Peyer's patch (tissue), 4 donors: ENCODE data around the gene SPECC1L. TPM values are rescaled to one million over a fixed set of nuclear protein-coding genes. Genes with fewer than 3 reads are reported as not detected.
"Not testable (repeated sequence)": the region's sequence is repeated elsewhere in the genome, so short reads cannot be mapped to it uniquely, and the experiment has no call there.

Source experiments
- DNase-seq, 3 donors: peaks; one replicate each; pipeline ENCODE4 v3.0.0-alpha.2; 2017 to 2019
- H3K27ac ChIP-seq, 4 donors: fragments of 200-600 bp; sonication (generic); one replicate each; pipeline ENCODE4 v1.5.1; 2016 to 2019
- H3K27me3 ChIP-seq, 2 donors: fragments of 200-600 bp; sonication (generic); one replicate each; pipeline ENCODE4 v1.5.1; 2019
- H3K36me3 ChIP-seq, 3 donors: fragments of 200-600 bp; sonication (generic); one replicate each; pipeline ENCODE4 v1.5.1; 2016 to 2019
- H3K4me1 ChIP-seq, 4 donors: fragments of 200-600 bp; sonication (generic); one replicate each; pipeline ENCODE4 v1.5.1; 2016 to 2019
- H3K4me3 ChIP-seq, 4 donors: fragments of 200-600 bp; sonication (generic); 1 replicate in 3 of 4; 2 replicates in 1 of 4; pipeline ENCODE4 v1.5.1; 2016 to 2019; ENCODE audit warnings: mild to moderate bottlenecking in 1 of 4
- H3K9me3 ChIP-seq, 4 donors: fragments of 200-600 bp; sonication (generic); one replicate each; pipeline ENCODE4 v1.5.1; 2016 to 2019; ENCODE audit warnings: mild to moderate bottlenecking in 1 of 4
- CTCF ChIP-seq, 6 experiments: fragments of 450-650 bp in 4 of 6; fragments of 200-600 bp in 2 of 6; sonication (generic) in 1 of 6; IDR thresholded peaks; one replicate each; pipeline ENCODE4 v1.5.1; 2017 to 2019; ENCODE audit warnings: antibody characterized with exemption in 6 of 6, mild to moderate bottlenecking in 3 of 6, moderate library complexity in 1 of 6
- POLR2A ChIP-seq, 2 donors: fragments of 450-650 bp; IDR thresholded peaks; one replicate each; pipeline ENCODE4 v1.5.1; 2017; ENCODE audit warnings: antibody characterized with exemption in 2 of 2, mild to moderate bottlenecking in 2 of 2, moderate library complexity in 2 of 2
- total RNA-seq, 4 donors: library from RNA; depleted of rRNA; stranded (reverse); fragments of >200 nt; gene quantifications; one replicate each; pipeline ENCODE4 v1.1.0, GENCODE V29; 2016

Gene SPECC1L
- total RNA-seq, 4 donors from 2014 or later = 24.2 to 147 (median 34.4) TPM

GRCh38 chr22:24259459-24259858 lies 11.2 kb upstream of the SPECC1L start:
- not testable (repeated sequence) for H3K9me3 ChIP-seq, H3K4me3 ChIP-seq, H3K36me3 ChIP-seq, H3K27ac ChIP-seq, H3K4me1 ChIP-seq, H3K27me3 ChIP-seq
- TF ChIP-seq CTCF (IDR thresholded peaks at IDR 0.05) = peak in 4 of 6 experiments; percentile 32 to 75 (median 66)
- DNase-seq = peak; percentile 70 to 91 (median 87)

- not testable (repeated sequence) for H3K27me3 ChIP-seq, H3K4me1 ChIP-seq, H3K4me3 ChIP-seq, H3K9me3 ChIP-seq, DNase-seq, H3K27ac ChIP-seq, H3K36me3 ChIP-seq
Measured at GRCh38 chr22:24262185-24262749, 8.4 kb upstream of the SPECC1L start.

- not testable (repeated sequence) for H3K36me3 ChIP-seq, DNase-seq, H3K4me1 ChIP-seq, H3K27me3 ChIP-seq, H3K27ac ChIP-seq, H3K4me3 ChIP-seq, H3K9me3 ChIP-seq
Measured at GRCh38 chr22:24263479-24263878, 7.2 kb upstream of the SPECC1L start.

GRCh38 chr22:24264329-24264896 lies 6.2 kb upstream of the SPECC1L start:
- H3K27me3 ChIP-seq, DNase-seq, H3K4me3 ChIP-seq, H3K9me3 ChIP-seq, H3K4me1 ChIP-seq, H3K36me3 ChIP-seq: not testable (repeated sequence)
- peak overlapping the region in 1 of 4 donors; percentile 13 for H3K27ac ChIP-seq

- TF ChIP-seq POLR2A (IDR thresholded peaks at IDR 0.05) (no peak), CTCF (IDR thresholded peaks at IDR 0.05) (no peak)
- Histone ChIP-seq H3K27me3 (no peaks in the 10 kb centered on the region), H3K36me3 (no peaks in the 10 kb centered on the region), H3K9me3 (no peaks in the 10 kb centered on the region), H3K27ac (no peak overlapping the region), H3K4me3 (no peak overlapping the region), H3K4me1 (peaks cover 0 to 7% (median 2%) of the 10 kb centered on the region in 4 donors)
- no peak for DNase-seq
Measured at GRCh38 chr22:24265734-24266133, 4.9 kb upstream of the SPECC1L start.

- H3K9me3 ChIP-seq, H3K27me3 ChIP-seq, H3K4me1 ChIP-seq, H3K27ac ChIP-seq, H3K4me3 ChIP-seq, H3K36me3 ChIP-seq: not testable (repeated sequence)
- DNase-seq = peak in 1 of 3 donors; percentile 14
Measured at GRCh38 chr22:24266495-24266894, 4.1 kb upstream of the SPECC1L start.

GRCh38 chr22:24271386-24271854 lies 789 bp downstream of the SPECC1L start:
- Histone ChIP-seq H3K9me3 (no peaks in the 10 kb centered on the region), H3K4me1 (peaks cover 0 to 33% (median 12%) of the 10 kb centered on the region in 4 donors), H3K27me3 (no peaks in the 10 kb centered on the region), H3K36me3 (no peaks in the 10 kb centered on the region), H3K27ac (peak overlapping the region; percentile 92 to 98 (median 94)), H3K4me3 (peak overlapping the region; percentile 78 to 89 (median 86))
- TF ChIP-seq CTCF (IDR thresholded peaks at IDR 0.05) = no peak
- TF ChIP-seq POLR2A (IDR thresholded peaks at IDR 0.05) = no peak
- DNase-seq = no peak

- DNase-seq, H3K27ac ChIP-seq, H3K36me3 ChIP-seq, H3K4me3 ChIP-seq, H3K27me3 ChIP-seq, H3K9me3 ChIP-seq: not testable (repeated sequence)
- peaks cover 0 to 33% (median 12%) of the 10 kb centered on the region in 4 donors for H3K4me1 ChIP-seq
Measured at GRCh38 chr22:24273031-24273430, 2.4 kb downstream of the SPECC1L start.

- H3K4me1 ChIP-seq = peaks cover 0 to 33% (median 12%) of the 10 kb centered on the region in 4 donors
- not testable (repeated sequence) for H3K27ac ChIP-seq, H3K27me3 ChIP-seq, H3K9me3 ChIP-seq, DNase-seq, H3K4me3 ChIP-seq, H3K36me3 ChIP-seq
Measured at GRCh38 chr22:24273906-24274305, 3.3 kb downstream of the SPECC1L start.
